ENCODE measurements around the gene DGKI.

Gene DGKI

GRCh38 chr7:137755427-137755826, 91.3 kb downstream of the DGKI start:
- H3K4me3 ChIP-seq (ENCODE audit: low read depth, low read length, poor library complexity, severe bottlenecking): no peak overlapping the region
- H3K4me2 ChIP-seq (ENCODE audit: low read length): no peak overlapping the region
- no peak overlapping the region for H3K9ac ChIP-seq (ENCODE audit: low read length)

GRCh38 chr7:137753948-137754851, 92.6 kb downstream of the DGKI start:
- H3K9me2 ChIP-seq (ENCODE audit: low read depth, low read length): no peaks in the 10 kb centered on the region
- no peaks in the 10 kb centered on the region; the same call in 1 of the 2 replicates for H3K27me3 ChIP-seq (ENCODE audit: insufficient read depth, low read length)
- H3K4me2 ChIP-seq (ENCODE audit: low read length): no peak overlapping the region
- no peaks in the 10 kb centered on the region for H3K4me1 ChIP-seq (ENCODE audit: insufficient read depth, low read length, severe bottlenecking)
- no peaks in the 10 kb centered on the region for H4K20me1 ChIP-seq (ENCODE audit: insufficient read depth, low read length)
- H2AFZ ChIP-seq (ENCODE audit: low read length): no peak overlapping the region
- H3K9ac ChIP-seq (ENCODE audit: low read length): no peak overlapping the region
- no peaks in the 10 kb centered on the region for H3K9me3 ChIP-seq (ENCODE audit: low read length)
- H3F3A ChIP-seq (ENCODE audit: insufficient read depth, low read length): no peaks in the 10 kb centered on the region
- no peak overlapping the region for H3K27ac ChIP-seq (ENCODE audit: low read depth, low read length, poor library complexity, severe bottlenecking)
- no peak for TF ChIP-seq CTCF (IDR thresholded peaks at IDR 0.05; ENCODE audit: low read length)
- no peak for TF ChIP-seq EZH2 (IDR thresholded peaks at IDR 0.05; ENCODE audit: borderline replicate concordance, low read length)
- H3K4me3 ChIP-seq (ENCODE audit: low read depth, low read length, poor library complexity, severe bottlenecking): no peak overlapping the region
- no peaks in the 10 kb centered on the region for H3K36me3 ChIP-seq (ENCODE audit: insufficient read depth, low read length)
- H3K79me2 ChIP-seq (ENCODE audit: insufficient read depth, low read length): no peaks in the 10 kb centered on the region

More at GRCh38 chr7:137755427-137755826, 91.3 kb downstream of the DGKI start:
- Histone ChIP-seq H3F3A (ENCODE audit: insufficient read depth, low read length) (no peaks in the 10 kb centered on the region), H2AFZ (ENCODE audit: low read length) (no peak overlapping the region), H3K9me3 (ENCODE audit: low read length) (no peaks in the 10 kb centered on the region), H3K9me2 (ENCODE audit: low read depth, low read length) (no peaks in the 10 kb centered on the region), H3K4me1 (ENCODE audit: insufficient read depth, low read length, severe bottlenecking) (no peaks in the 10 kb centered on the region), H3K36me3 (ENCODE audit: insufficient read depth, low read length) (no peaks in the 10 kb centered on the region), H3K27me3 (ENCODE audit: insufficient read depth, low read length) (no peaks in the 10 kb centered on the region; the same call in 1 of the 2 replicates), H3K79me2 (ENCODE audit: insufficient read depth, low read length) (no peaks in the 10 kb centered on the region), H3K27ac (ENCODE audit: low read depth, low read length, poor library complexity, severe bottlenecking) (no peak overlapping the region), H4K20me1 (ENCODE audit: insufficient read depth, low read length) (no peaks in the 10 kb centered on the region)
- TF ChIP-seq EZH2 (IDR thresholded peaks at IDR 0.05; ENCODE audit: borderline replicate concordance, low read length): no peak
- no peak for TF ChIP-seq CTCF (IDR thresholded peaks at IDR 0.05; ENCODE audit: low read length)

GRCh38 chr7:137753575-137753947, 93.2 kb downstream of the DGKI start:
- Histone ChIP-seq H3K4me3 (ENCODE audit: low read depth, low read length, poor library complexity, severe bottlenecking) (no peak overlapping the region), H2AFZ (ENCODE audit: low read length) (no peak overlapping the region), H3K4me2 (ENCODE audit: low read length) (no peak overlapping the region), H3K9me3 (ENCODE audit: low read length) (no peaks in the 10 kb centered on the region), H3K79me2 (ENCODE audit: insufficient read depth, low read length) (no peaks in the 10 kb centered on the region), H3K36me3 (ENCODE audit: insufficient read depth, low read length) (no peaks in the 10 kb centered on the region), H3K9ac (ENCODE audit: low read length) (no peak overlapping the region), H3K9me2 (ENCODE audit: low read depth, low read length) (no peaks in the 10 kb centered on the region), H3F3A (ENCODE audit: insufficient read depth, low read length) (no peaks in the 10 kb centered on the region), H4K20me1 (ENCODE audit: insufficient read depth, low read length) (no peaks in the 10 kb centered on the region), H3K4me1 (ENCODE audit: insufficient read depth, low read length, severe bottlenecking) (no peaks in the 10 kb centered on the region), H3K27ac (ENCODE audit: low read depth, low read length, poor library complexity, severe bottlenecking) (no peak overlapping the region), H3K27me3 (ENCODE audit: insufficient read depth, low read length) (no peaks in the 10 kb centered on the region; the same call in 1 of the 2 replicates)
- TF ChIP-seq EZH2 (IDR thresholded peaks at IDR 0.05; ENCODE audit: borderline replicate concordance, low read length): no peak
- no peak for TF ChIP-seq CTCF (IDR thresholded peaks at IDR 0.05; ENCODE audit: low read length)
